GM12875 (cell line): ENCODE results near the gene ABHD12B.
A peak's percentile ranks its signal among the peaks of the same experiment; 100 is the strongest.

Experiments used
- H3K4me3 ChIP-seq: one replicate; pipeline ENCODE4 v1.5.1; 2011; ENCODE audit warnings: low read depth, low read length, control low read depth
- TF ChIP-seq, protein P1 (sequence below): IDR thresholded peaks from 2 replicates; pipeline ENCODE4 v1.5.1; 2011; ENCODE audit warnings: low read depth, mild to moderate bottlenecking, control low read depth, inconsistent platforms, low read length, moderate library complexity, borderline replicate concordance; ENCODE audit not compliant: insufficient read depth

ABHD12B gene, protein sequence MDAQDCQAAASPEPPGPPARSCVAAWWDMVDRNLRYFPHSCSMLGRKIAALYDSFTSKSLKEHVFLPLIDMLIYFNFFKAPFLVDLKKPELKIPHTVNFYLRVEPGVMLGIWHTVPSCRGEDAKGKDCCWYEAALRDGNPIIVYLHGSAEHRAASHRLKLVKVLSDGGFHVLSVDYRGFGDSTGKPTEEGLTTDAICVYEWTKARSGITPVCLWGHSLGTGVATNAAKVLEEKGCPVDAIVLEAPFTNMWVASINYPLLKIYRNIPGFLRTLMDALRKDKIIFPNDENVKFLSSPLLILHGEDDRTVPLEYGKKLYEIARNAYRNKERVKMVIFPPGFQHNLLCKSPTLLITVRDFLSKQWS

GRCh38 chr14:50871914-50872732 lies at the start of gene ABHD12B:
ABHD12B (plus strand) TSS chr14:50872053; CDS start chr14:50872175, 122 bp downstream.
- H3K4me3 ChIP-seq = peak within 1 kb of the TSS; percentile 17
- TF ChIP-seq, protein P1, sequence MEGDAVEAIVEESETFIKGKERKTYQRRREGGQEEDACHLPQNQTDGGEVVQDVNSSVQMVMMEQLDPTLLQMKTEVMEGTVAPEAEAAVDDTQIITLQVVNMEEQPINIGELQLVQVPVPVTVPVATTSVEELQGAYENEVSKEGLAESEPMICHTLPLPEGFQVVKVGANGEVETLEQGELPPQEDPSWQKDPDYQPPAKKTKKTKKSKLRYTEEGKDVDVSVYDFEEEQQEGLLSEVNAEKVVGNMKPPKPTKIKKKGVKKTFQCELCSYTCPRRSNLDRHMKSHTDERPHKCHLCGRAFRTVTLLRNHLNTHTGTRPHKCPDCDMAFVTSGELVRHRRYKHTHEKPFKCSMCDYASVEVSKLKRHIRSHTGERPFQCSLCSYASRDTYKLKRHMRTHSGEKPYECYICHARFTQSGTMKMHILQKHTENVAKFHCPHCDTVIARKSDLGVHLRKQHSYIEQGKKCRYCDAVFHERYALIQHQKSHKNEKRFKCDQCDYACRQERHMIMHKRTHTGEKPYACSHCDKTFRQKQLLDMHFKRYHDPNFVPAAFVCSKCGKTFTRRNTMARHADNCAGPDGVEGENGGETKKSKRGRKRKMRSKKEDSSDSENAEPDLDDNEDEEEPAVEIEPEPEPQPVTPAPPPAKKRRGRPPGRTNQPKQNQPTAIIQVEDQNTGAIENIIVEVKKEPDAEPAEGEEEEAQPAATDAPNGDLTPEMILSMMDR = no peak

DNA sequence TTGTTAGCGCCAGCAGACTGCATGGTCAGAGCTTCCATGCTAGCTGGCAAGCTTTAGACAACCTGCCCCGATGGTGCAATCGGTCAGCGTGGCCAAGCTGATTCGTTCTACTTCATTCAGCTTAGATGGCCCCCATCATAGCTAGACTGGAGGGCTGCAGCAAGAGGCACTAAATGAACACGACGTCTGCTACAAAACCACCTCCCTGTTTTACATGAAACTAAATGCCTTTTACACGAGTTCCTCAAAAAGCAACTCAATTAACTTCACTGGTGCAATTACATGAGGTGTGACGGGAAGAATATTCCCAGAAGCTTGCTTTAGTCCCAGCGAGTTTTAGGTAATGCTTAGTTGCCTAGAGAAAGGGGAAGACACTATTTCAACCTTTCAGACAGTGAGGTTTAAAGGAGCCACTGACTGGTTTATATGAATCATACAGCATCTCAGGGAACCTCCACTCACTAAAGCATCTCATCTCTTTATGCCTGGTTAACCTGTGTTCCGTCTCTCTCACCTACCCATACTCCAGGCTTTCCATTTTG lies 49.3 kb upstream of the ABHD12B start:
- TF ChIP-seq, protein P1 = no peak
- H3K4me3 ChIP-seq = peak overlapping the region; percentile 1

- peak overlapping the region; percentile 28 for H3K4me3 ChIP-seq
- TF ChIP-seq, protein P1 = no peak
Observed at GRCh38 chr14:50823051-50823761, 48.6 kb upstream of the ABHD12B start.

GRCh38 chr14:50823762-50824636 lies 47.9 kb upstream of the ABHD12B start:
- peak overlapping the region; percentile 34 for H3K4me3 ChIP-seq
- TF ChIP-seq, protein P1 = no peak

DNA sequence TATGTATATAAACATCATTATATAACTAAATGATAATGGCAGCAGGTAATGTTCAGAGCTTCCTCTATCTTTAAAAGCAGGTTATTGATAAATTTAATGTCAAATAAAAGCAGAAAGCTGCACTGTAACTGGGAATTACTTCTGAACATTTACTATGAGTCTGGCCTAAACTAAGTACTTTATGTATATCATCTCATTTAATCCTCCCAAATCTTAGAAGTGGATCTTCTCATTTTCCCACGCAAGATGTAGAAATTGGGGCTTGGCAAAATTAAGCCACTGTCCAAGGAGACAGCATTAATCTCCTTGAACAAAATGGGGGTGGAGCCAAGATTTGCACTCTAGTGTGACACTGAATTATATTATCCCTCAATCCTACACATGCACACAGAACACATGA lies 46.5 kb upstream of the ABHD12B start:
- H3K4me3 ChIP-seq = peak overlapping the region; percentile 21
- TF ChIP-seq, protein P1 = no peak

- TF ChIP-seq, protein P1 = no peak
- peak overlapping the region; percentile 46 for H3K4me3 ChIP-seq
Observed at GRCh38 chr14:50826681-50827080, 45.2 kb upstream of the ABHD12B start.
